ENCODE data around the gene SHISA8.
"Not testable (repeated sequence)": the region's sequence is repeated elsewhere in the genome, so short reads cannot be mapped to it uniquely, and the experiment has no call there.

The SHISA8 gene

DNA sequence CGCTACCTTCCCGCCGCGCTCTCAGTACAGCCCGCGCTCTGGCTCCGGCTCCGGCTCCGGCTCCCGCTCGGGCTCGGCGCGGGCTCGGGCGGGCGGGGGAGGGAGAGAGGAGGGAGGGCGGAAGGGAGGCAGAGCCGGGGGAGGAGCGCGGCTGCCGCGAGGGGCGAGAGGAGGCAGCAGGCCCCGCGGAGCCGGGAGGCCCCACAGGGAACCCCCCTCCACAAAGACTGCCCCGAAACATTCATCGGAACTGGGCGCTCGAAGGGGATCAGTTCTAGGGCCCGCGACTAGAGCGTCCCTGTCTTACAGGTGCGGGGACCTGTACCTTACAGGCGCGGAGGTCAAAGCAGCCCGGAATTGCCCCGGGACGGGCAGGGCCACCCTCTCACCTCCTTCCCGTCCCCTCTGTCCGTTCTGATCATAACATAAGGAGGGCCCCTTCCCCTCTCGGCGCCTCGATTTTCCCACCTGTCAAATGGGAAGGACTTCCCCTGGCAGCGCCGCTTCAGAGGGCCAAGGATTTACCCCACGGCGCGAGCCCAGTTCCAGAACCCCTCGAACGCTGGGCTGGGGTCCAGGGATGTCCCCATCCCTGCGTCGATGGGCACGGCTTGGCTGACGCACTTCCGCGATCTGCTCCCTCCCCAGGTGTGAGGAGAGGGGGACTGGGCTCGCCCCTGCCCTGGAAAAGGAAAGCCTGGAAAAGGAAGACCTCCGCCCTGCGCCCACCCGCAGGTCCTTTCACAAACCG lies at the start of gene SHISA8:
TSS of gene SHISA8 (minus strand) at position 40 of the 751 bp plus-strand sequence. CDS start 407 bp downstream, outside the sequence.
- H3K4me3 ChIP-seq (ENCODE audit: low read length) = peak within 1 kb of the TSS; percentile 42; the same call in 1 of the 2 replicates
- TF ChIP-seq ZNF274 (IDR thresholded peaks at IDR 0.05; ENCODE audit: low read depth, low read length) = no peak

DNA sequence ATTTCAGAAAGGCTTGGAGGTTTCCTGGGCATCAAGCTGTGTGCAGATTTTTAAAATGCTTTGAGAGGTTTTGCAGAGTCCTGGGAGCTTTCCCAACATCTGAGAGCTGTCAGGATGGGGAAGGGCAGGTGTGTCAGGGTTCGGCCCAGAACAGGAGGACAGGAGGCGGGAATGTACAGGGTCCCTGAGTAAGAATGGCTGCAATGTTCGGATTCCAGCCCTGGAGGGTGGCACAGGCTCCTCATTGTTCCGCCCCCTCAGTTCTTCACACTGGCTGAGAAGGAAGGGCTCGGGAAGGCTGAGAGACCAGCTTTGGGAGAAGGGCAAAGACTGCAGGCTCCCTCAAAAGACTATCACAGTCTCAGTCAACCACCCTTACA lies 49.2 kb upstream of the SHISA8 start:
- TF ChIP-seq ZNF274 (IDR thresholded peaks at IDR 0.05; ENCODE audit: low read depth, low read length) = no peak
- no peak overlapping the region for H3K4me3 ChIP-seq (ENCODE audit: low read length)

DNA sequence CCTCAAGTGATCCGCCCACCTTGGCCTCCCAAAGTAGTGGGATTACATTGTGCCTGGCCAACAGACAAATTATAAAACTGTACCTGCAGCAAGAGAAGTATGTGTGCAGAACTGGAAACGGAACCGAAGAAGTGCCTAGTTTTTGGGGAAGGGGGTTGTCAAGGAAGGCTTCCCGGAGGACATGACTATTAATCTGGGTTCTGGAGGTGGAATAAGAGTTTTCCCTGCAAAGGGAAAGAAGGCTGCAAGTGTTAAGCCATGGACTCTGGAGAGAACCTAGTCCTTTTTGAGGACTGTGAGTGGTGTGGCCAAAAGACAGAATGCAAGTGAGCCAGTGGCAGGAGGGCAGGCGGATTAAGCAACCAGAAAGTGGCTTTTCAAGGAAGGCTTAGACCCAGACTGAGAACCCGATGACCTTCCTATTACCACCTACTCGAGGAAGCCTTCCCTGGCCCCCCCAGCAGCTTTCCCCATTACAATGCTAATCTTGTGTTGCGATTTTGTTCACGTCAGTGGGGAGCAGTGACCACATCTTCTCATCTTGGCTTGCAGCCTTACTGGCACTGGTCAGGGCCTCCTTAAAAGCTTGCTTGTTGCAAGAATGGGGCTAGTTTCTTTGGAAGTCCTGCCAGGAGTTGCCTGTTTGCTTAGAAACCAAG lies 48.7 kb upstream of the SHISA8 start:
- no peak for TF ChIP-seq ZNF274 (IDR thresholded peaks at IDR 0.05; ENCODE audit: low read depth, low read length)
- no peak overlapping the region for H3K4me3 ChIP-seq (ENCODE audit: low read length)

DNA sequence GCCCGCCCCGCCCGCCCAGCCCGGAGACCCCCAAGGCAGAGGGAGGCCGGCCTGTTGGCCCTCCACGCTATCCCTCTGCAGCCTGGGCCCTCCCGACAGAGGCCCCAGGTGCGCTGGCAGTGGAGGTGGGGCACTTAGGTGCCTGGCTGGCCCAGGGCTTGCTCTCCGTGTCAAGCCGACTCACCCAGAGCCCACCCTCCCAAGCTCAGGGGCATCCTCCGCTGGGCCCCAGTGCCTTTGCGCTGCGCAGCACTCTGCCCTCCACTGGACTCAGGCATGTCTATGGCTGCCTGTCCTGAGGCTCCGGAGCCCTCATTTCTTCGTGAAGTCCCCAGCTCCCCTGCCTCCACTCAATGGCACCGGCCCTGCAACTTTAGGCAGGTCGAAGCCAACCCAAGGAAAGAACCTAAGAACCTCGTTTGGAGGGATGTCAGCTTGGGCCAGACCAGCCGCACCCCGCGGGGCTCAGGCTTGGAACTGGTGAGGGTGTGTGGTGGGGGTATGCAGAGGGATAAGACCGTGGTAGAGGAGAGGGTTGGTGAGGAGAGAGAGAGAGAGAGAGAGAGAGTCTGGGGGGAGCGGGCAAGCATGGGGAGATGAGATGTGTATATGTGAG lies 43.2 kb upstream of the SHISA8 start:
- H3K4me3 ChIP-seq (ENCODE audit: low read length) = no peak overlapping the region
- no peak for TF ChIP-seq ZNF274 (IDR thresholded peaks at IDR 0.05; ENCODE audit: low read depth, low read length)

DNA sequence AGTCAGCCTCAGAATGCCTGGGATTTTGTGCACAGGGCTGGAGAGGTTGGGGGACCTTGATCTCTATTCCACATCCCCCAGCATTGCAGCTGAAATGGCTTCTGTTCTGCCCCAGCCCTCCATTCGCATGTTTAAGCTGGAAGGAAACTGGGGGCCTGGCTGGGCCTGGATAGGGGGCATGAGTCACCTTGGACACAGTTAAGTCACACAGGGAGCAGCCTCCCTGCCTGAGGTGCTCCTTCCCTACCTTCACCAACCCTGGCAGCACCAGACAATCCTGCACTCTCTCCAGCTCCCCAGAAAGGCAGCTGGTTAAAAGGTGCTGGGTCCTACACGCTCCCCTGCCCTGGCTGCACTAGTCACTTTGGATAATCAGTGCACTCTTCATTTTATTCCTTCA lies 37.8 kb upstream of the SHISA8 start:
- no peak for TF ChIP-seq ZNF274 (IDR thresholded peaks at IDR 0.05; ENCODE audit: low read depth, low read length)

DNA sequence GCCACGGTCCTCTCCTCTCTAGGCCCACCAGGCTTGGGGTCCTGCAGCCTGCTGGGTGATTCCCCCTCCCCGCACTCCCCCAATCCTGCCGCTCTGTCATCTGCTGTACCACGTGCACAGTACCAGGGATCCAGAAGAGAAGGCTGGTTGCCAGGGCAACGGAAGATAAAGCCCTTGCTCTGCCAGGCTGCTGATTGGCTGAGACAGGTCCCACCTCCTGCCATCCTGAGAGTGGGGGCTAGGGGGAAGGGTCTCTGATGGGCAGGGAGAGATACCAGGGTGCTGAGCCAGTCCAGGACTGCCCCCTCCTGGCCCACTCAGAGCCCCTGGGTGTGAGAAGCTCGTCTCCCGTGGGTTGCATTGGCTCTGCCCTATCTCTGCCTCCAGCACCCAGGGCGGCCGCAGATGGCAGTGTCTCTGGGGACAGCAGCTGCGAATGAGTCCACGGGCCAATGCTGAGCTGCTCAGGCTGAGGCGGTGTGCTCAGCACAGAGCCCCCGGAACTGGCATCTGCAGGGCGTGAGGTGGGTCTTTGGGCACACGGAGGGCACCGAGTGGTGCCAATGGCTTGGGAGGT lies 37.1 kb upstream of the SHISA8 start, which contains the start of gene SMIM45:
TSS of gene SMIM45 (plus strand) at position 253 of the 577 bp plus-strand sequence.
- H3K4me3 ChIP-seq (ENCODE audit: low read length) = no peak within 1 kb of the TSS
- TF ChIP-seq ZNF274 (IDR thresholded peaks at IDR 0.05; ENCODE audit: low read depth, low read length) = no peak

More for the DNA sequence above, 37.8 kb upstream of the SHISA8 start:
- no peak overlapping the region for H3K4me3 ChIP-seq (ENCODE audit: low read length)

DNA sequence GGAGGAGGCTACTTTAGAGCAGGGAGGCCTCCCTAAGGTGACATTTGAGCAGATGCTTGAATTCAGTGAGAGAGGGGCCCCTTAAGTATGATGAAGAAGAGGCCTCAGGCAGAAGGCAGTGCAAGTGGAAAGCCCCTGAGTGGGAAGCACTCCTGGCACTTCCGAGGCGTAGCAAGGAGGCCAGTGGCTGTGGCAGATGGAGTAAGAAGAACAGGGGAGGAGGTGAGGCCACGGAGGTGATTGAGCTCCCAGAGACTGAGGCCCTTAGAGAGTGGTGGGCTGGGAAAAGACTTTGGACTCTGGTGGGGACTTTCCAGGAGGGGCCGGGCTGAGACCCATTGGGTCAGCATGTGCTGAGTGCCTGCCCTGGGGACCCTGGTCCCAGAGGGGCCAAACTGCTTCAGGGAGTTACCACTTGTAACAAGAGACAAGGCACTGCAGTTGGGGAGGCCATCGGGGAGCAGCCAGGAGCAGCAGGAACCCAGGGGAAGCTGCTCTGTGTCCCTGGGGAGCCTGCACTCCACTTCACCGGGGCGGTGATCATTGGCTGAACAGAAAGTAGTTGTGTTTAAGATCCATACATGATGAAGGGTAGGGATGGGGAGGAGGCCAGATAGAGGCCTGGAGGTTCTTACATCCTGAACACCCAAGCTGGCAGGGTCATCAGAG lies 34.6 kb upstream of the SHISA8 start:
- TF ChIP-seq ZNF274 (IDR thresholded peaks at IDR 0.05; ENCODE audit: low read depth, low read length) = no peak
- no peak overlapping the region; the same call in 1 of the 2 replicates for H3K4me3 ChIP-seq (ENCODE audit: low read length)

DNA sequence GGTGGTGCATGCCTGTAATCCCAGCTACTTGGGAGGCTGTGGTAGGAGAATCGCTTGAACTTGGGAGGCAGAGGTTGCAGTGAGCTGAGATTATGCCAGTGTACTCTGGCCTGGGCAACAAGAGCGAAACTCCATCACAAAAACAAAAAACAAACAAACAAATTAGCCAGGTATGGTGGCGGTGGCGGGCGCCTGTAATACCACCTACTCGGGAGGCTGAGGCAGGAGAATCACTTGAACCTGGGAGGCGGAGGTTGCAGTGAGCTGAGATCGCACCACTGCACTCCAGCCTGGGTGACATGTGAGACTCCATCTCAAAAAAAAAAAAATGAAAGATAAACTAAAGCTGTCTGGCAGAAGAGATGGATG lies 34.0 kb upstream of the SHISA8 start:
- H3K4me3 ChIP-seq (ENCODE audit: low read length) = not testable (repeated sequence)

DNA sequence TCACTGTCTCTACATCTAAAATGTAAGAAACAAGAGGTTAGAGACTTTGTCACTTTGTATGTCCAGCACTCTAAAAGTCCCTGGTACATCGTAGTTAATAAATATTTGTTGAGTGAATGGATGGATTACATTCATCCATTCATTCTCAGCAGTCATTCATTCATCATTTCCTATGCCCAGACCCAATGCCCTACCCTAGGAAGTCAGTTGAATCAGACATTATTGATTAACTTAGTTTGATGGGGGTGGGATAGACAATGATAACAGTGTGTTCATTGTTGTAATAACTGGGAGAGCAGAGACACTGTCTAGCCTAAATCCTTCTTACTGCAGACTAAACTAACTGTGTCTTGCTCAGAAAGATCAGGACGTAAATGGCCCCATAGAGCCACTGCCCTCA lies 33.3 kb upstream of the SHISA8 start:
- no peak overlapping the region for H3K4me3 ChIP-seq (ENCODE audit: low read length)
- TF ChIP-seq ZNF274 (IDR thresholded peaks at IDR 0.05; ENCODE audit: low read depth, low read length) = no peak

DNA sequence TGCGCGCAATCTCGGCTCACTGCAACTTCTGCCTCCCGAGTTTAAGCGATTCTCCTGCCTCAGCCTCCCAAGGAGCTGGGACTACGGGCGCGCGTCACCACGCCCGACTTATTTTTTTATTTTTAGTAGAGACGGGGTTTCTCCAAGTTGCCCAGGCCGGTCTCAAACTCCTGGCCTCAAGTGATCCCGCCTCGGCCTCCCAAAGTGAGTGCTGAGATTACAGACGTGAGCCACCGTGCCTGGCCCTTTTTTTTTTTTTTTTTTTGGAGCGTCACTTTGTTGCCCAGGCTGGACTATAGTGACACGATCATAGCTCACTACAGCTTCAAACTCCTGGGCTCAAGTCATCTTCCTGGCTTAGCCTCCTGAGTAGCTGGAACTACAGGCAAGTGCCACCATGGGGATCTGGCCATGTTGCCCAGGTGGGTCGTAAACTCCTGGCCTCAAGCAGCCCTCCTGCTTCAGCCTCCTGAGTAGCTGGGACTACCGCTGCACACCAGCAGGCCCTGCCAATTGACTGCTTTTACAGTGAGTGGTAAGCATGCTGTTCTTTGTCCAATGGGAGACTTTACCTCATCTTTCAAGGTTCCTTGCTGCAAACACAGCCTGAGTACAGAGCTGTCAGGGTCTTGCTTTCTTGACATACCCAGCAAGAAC lies 32.7 kb upstream of the SHISA8 start:
- H3K4me3 ChIP-seq (ENCODE audit: low read length) = peak overlapping the region; percentile 85; the same call in 1 of the 2 replicates
- TF ChIP-seq ZNF274 (IDR thresholded peaks at IDR 0.05; ENCODE audit: low read depth, low read length) = no peak

DNA sequence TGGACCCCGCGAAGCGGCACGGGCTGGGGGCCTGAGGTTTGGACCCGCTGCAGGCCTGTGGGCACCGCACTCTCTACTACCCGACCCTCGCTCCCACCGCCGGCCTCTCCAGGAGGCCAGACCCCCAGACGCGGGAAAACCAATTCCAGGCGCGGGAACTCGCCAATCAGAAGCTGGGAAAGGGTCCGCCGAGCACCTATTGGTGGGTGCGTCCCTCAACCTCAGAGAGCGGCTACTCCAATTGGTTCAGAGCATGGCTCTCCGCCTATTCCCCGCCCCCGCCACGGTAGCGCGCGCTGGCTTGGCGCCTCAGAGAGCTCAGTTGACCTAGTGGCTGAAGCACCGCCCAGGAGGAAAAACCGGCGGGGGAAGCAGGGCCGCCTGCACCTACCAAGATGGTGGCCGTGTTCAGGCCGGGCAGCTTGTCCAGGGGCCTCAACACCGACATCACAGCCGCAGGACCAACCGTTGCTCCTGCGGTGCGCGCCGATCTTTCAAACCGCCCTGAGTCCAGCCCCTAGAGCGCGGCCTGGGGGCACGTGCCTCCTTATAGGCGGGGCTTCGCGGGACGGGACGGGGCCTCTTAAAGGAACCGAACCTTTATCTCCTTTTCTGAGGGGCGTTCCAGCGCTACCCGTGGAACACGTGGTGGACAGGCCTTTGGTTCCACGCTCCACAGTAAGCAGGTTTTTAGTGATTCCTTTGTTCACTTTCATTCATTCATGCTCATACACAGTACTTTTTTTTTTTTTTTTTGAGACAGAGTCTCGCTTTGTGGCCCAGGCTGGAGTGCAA lies 32.0 kb upstream of the SHISA8 start, which contains the start of gene CENPM:
TSS of gene CENPM (minus strand) at position 524 of the 795 bp plus-strand sequence. CDS start at position 448, 76 bp downstream.
- peak within 1 kb of the TSS; percentile 85 for H3K4me3 ChIP-seq (ENCODE audit: low read length)
- no peak for TF ChIP-seq ZNF274 (IDR thresholded peaks at IDR 0.05; ENCODE audit: low read depth, low read length)

DNA sequence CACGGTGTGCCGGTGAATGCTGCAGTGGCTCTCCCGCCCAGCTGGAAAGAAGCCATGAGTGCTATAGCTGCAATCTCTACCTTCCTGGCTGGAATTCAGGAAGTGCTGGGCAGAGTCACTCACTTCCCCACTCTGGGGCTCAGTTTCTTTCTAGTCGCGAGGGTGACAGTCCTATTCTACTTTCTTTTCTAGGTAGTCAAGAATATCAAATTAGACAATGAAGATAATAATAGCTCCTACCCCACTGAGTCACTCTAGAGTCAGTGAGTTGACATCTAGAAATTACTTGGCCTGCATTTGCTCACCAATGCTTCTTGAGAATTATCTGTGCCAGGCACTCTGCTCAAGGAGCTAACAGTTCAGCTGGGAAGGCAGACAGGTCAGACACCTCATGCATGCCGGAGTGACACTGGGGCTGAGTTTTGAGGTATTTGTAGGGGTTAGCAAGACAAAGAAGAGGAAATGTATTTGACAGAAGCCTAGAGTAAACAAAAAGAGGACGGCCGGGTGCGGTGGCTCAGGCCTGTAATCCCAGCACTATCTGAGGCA lies 28.9 kb upstream of the SHISA8 start:
- H3K4me3 ChIP-seq (ENCODE audit: low read length) = no peak overlapping the region

More for the DNA sequence above, 28.9 kb upstream of the SHISA8 start:
- no peak for TF ChIP-seq ZNF274 (IDR thresholded peaks at IDR 0.05; ENCODE audit: low read depth, low read length)
